Activated CD8-positive, alpha-beta memory T cell treated with anti-CD3 and anti-CD28 coated beads for 36 hours (primary cell): ENCODE data around the gene EEF1A1. TPM values are rescaled to one million over a fixed set of nuclear protein-coding genes. Genes with fewer than 3 reads are reported as not detected.
"Not testable (repeated sequence)": the region's sequence is repeated elsewhere in the genome, so short reads cannot be mapped to it uniquely, and the experiment has no call there.

Experiments
- CTCF ChIA-PET: fragments of 350-600 bp; sonication (Branson Sonifier 250); formaldehyde crosslinking; loops from one replicate; lab custom pipeline; 2021; ENCODE audit warnings: antibody characterized with exemption; lab: Charles Lee
- POLR2A ChIA-PET: fragments of 350-600 bp; sonication (Branson Sonifier 250); formaldehyde crosslinking; loops from one replicate; lab custom pipeline; 2021; ENCODE audit warnings: antibody characterized with exemption; lab: Charles Lee
- total RNA-seq, 2 experiments: library from RNA; stranded (reverse); gene quantifications; one replicate each; pipeline ENCODE4 v1.2.3, GENCODE V29; 2021

Gene EEF1A1
- total RNA-seq, 2 experiments from 2014 or later, result 7,755 to 7,846 TPM

DNA sequence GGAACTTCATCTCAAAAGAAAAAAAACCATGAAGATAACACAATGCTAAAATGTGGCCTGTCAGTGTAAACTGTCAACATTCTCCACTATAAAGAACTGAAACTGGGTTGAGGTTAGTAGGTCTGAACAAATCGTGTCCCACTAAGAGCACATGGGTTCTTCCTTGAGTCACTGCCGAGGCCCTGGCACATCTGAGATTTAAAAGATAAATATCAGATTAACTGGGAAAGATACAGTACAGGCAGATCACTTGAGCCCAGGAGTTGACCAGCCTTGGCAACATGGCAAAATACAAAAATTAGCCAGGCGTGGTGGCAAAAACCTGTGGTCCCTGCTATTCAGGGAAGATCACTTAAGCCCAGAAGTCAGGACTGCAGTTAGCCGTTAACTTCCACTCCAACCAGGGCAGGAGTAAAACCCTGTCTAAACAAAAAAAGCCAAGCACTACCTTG, 5.6 kb downstream of the EEF1A1 start:
- CTCF ChIA-PET, result no interaction called here
- POLR2A ChIA-PET, result interaction anchor here (1.3 to 4.2 kb wide), 6 partner anchors 8 to 138 kb away, joined by 3 to 27 read pairs (median 6); partner anchors contain the start of genes CGAS and MTO1

DNA sequence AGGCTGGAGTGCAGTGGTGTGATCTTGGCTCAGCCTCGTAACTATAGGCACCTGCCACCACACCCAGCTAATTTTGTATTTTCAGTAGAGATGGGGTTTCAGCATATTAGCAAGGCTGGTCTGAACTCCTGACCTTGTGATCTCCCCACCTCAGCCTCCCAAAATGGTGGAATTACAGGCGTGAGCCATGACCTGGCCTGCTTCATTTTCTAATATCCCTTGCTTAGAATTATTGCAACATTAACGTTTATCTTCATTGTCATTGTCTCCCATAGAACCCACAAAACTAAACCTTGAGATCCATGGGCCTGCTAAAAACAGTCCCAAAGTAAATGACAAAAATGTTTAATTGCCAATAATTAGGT, 6.1 kb downstream of the EEF1A1 start:
- ChIA-PET POLR2A (interaction anchor here (1.2 to 4.2 kb wide), 6 partner anchors 9 to 138 kb away, joined by 3 to 27 read pairs (median 6); partner anchors contain the start of gene CGAS), CTCF (interaction anchor here (2.6 kb wide), 1 partner anchor 96 kb away, joined by 8 read pairs; no protein-coding TSS in a partner anchor)

DNA sequence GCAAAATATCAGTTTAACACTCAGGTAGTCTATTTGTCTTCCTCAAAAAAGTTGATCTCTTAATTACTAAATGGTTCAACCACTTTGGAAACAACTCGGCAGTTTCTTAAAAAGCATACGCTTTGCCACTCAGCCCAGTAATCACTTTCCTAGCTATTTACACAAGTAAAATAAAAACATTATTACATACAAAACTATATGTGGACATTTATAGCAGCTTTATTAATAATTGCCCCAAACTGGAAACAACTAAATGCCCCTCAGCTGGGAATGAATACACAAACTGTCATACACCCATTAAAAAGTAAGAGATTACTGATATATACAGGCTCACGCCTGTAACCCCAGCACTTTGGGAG, 7.4 kb downstream of the EEF1A1 start:
- CTCF ChIA-PET, result interaction anchor here (0.9 to 2.6 kb wide), 2 partner anchors 52 to 97 kb away, joined by 3 to 8 read pairs; partner anchors contain the start of gene MTO1
- POLR2A ChIA-PET, result interaction anchor here (0.6 to 4.2 kb wide), 11 partner anchors 9 to 141 kb away, joined by 3 to 27 read pairs (median 5); partner anchors contain the start of genes CGAS, MTO1 and SLC17A5

- CTCF ChIA-PET, result interaction anchor here (2.6 kb wide), 1 partner anchor 99 kb away, joined by 8 read pairs; no protein-coding TSS in a partner anchor
- POLR2A ChIA-PET, result interaction anchor here (0.6 to 4.2 kb wide), 6 partner anchors 9 to 94 kb away, joined by 3 to 27 read pairs (median 4); partner anchors contain the start of genes CGAS and EEF1A1
Observed at GRCh38 chr6:73511796-73512195, 9.0 kb downstream of the EEF1A1 start.

DNA sequence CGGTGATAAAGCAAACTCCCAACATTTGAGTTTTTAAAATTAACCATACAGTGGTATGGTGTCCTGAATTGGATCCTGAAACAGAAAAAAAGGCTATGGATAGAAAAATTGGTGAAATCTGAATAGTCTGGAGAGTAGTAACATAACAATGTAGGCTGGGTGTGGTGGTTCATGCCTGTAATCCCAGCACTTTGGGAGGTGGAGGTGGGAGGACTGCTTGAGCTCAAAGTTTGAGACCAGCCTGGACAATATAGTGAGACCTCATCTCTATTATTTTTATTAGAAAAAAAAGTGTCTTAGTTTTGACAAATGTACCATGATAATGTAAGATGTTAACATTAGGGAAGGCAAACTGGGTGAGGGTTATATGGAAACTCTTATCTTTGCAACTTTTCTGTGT, 11.0 kb downstream of the EEF1A1 start:
- CTCF ChIA-PET, result no interaction called here
- POLR2A ChIA-PET, result no interaction called here

GRCh38 chr6:73508776-73509175, 12.1 kb downstream of the EEF1A1 start:
- POLR2A ChIA-PET, result interaction anchor here (0.6 to 1.0 kb wide), 3 partner anchors 11 to 58 kb away, joined by 3 to 11 read pairs (median 4); no protein-coding TSS in a partner anchor
- CTCF ChIA-PET, result no interaction called here

DNA sequence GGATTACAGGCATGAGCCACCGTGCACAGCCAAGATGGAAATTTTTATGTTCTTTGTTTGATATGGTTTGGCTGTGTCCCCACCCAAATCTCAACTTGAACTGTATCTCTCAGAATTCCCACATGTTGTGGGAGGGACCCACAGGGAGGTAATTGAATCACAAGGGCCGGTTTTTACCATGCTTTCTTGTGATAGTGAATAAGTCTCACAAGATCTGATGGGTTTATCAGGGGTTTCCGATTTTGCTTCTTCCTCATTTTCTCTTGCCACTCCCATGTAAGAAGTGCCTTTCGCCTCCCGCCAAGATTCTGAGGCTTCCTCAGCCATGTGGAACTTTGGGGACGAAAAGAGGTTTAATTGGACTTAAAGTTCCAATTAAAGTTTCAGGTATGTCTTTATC, 14.6 kb downstream of the EEF1A1 start:
- ChIA-PET POLR2A (no interaction called here), CTCF (no interaction called here)

- CTCF ChIA-PET, POLR2A ChIA-PET: not testable (repeated sequence)
Observed at GRCh38 chr6:73505705-73506104, 15.1 kb downstream of the EEF1A1 start.

DNA sequence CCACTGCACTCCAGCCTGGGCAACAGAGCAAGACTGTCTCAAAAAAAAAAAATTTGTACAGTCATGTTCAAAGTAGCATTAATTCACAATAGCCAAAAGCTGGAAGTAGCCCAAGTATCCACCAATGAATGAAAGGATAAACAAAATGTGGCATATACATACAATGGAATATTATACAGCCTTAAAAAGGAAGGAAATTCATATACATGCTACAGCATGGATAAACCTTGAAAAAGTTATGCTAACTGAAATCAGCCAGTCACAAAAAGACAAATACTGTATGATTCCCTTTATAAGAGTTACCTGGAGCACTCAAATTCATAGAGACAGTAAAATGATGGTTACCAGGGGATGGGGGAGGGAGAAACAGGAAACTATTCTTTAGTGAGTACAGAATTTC, 15.7 kb downstream of the EEF1A1 start:
- POLR2A ChIA-PET, result no interaction called here
- CTCF ChIA-PET, result no interaction called here

DNA sequence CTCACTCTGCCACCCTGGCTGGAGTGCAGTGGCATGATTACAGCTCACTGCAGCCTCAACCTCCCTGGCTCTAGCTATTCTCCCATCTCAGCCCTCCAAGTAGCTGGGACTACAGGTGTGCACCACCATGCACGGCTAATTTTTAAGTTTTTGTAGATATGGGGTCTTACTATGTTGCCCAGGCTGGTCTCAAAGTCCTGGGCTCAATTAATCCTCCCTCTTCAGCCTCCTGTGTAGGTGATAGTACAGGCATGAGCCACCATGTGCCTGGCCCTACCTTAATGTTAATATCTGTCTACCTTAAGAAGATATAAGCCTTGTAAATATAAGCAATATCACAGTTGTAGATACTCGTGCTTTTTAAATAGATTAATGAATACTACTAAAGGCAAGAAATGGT, 16.7 kb downstream of the EEF1A1 start:
- CTCF ChIA-PET, result no interaction called here
- POLR2A ChIA-PET, result interaction anchor here (0.6 kb wide), 1 partner anchor 15 kb away, joined by 5 read pairs; no protein-coding TSS in a partner anchor

GRCh38 chr6:73503027-73503772, 17.6 kb downstream of the EEF1A1 start:
- POLR2A ChIA-PET, result interaction anchor here (0.6 kb wide), 1 partner anchor 8 kb away, joined by 4 read pairs; no protein-coding TSS in a partner anchor
- CTCF ChIA-PET, result no interaction called here

DNA sequence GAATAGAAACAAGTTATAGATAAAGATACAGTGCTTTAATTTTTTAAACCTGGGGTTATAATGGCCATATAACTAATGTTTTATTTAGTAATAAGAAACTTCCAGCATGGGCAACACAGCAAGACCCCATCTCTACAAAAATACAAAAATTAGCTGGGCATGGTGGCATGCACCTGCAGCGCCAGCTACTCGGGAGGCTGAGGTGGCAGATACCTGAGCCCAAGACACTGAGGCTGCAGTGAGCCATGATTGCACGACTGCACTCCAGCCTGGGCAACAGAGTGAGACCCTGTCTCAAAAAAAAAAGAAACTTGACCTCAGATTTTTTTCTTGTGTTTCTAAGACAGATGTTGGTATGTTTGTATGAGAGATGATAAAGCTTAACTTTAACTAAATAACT, 22.9 kb downstream of the EEF1A1 start:
- ChIA-PET POLR2A (interaction anchor here (0.6 to 0.7 kb wide), 2 partner anchors 34 to 220 kb away, joined by 3 to 5 read pairs; no protein-coding TSS in a partner anchor), CTCF (no interaction called here)

GRCh38 chr6:73491377-73491776, 29.5 kb downstream of the EEF1A1 start:
- ChIA-PET CTCF (no interaction called here), POLR2A (no interaction called here)

DNA sequence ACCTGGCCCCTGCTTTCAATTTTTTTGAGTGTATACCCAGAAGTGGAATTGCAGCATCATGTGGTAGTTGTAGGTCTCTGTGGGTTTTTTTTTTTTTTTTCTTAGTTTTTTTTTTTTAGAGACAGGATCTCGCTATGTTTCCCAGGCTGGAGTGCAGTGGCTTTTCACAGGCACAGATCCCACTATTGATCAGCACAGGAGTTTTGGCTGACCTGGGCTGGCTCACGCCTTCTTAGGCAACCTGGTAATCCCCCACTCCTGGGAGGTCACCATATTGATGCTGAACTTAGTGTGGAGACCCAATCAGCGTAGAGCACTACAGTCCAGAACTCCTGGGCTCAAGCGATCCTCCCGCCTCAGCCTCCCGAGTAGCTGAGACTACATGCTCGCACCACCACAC, 33.4 kb downstream of the EEF1A1 start:
- ChIA-PET POLR2A (no interaction called here), CTCF (interaction anchor here (1.4 kb wide), 1 partner anchor 165 kb away, joined by 4 read pairs; no protein-coding TSS in a partner anchor)

DNA sequence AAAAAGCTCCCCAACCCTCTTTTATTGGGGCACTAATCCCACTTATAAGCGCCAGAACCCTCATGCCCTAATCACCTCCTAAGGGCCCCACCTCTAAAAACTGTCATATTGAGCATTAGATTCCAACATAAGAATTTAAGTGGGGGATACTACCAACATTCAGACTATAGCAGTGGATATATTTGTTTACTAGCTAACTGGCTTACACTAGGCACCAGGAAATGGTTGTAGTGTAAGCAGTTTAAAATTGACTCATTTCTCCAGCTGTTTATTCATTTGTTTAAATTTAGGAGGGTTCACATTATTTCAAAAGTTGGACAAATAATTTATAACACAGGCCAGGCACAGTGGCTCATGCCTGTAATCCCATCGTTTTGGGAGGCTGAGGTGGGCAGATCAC, 36.4 kb downstream of the EEF1A1 start:
- POLR2A ChIA-PET, result no interaction called here
- CTCF ChIA-PET, result no interaction called here

DNA sequence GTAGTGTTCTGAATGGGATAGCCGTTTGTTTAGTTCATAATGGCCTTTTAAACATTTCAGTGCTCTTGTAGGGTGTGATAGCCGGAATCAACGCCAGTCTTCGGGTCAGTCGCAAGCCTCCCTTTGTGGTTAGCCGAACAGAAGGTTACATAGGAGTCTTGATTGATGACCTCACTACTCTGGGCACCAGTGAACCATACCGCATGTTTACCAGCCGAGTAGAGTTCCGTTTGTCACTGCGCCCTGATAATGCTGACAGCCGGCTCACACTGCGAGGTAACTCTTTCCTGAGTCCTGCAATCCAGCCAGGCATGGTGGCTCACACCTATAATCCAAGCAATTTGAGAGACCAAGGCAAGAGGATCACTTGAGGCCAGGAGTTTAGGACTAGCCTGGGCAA, 38.9 kb downstream of the EEF1A1 start:
- ChIA-PET POLR2A (interaction anchor here (0.6 kb wide), 1 partner anchor 29 kb away, joined by 3 read pairs; no protein-coding TSS in a partner anchor), CTCF (interaction anchor here (0.6 kb wide), 1 partner anchor 111 kb away, joined by 3 read pairs; no protein-coding TSS in a partner anchor)

- ChIA-PET CTCF (interaction anchor here (2.0 kb wide), 1 partner anchor 134 kb away, joined by 5 read pairs; no protein-coding TSS in a partner anchor), POLR2A (interaction anchor here (0.7 kb wide), 1 partner anchor 23 kb away, joined by 10 read pairs; no protein-coding TSS in a partner anchor)
Observed at GRCh38 chr6:73477407-73477806, 43.4 kb downstream of the EEF1A1 start.

GRCh38 chr6:73476723-73477122, 44.1 kb downstream of the EEF1A1 start:
- POLR2A ChIA-PET, result no interaction called here
- CTCF ChIA-PET, result interaction anchor here (0.7 to 2.0 kb wide), 2 partner anchors 117 to 134 kb away, joined by 4 to 5 read pairs; no protein-coding TSS in a partner anchor

GRCh38 chr6:73471686-73472290, 49.0 kb downstream of the EEF1A1 start:
- POLR2A ChIA-PET, result interaction anchor here (0.7 to 1.1 kb wide), 4 partner anchors 20 to 49 kb away, joined by 3 to 4 read pairs (median 3); partner anchors contain the start of genes CGAS and EEF1A1
- CTCF ChIA-PET, result interaction anchor here (0.9 kb wide), 1 partner anchor 21 kb away, joined by 4 read pairs; no protein-coding TSS in a partner anchor
